Mesenchymal stem cell (in vitro differentiated cells and primary cell): ENCODE data around the gene HSPA9.

Source experiments
- DNase-seq: peaks from one replicate; pipeline ENCODE4 v3.0.0-alpha.2; 2013
- H2AFZ ChIP-seq: one replicate; pipeline ENCODE4 v1.6.1; 2013; ENCODE audit warnings: low read depth, mild to moderate bottlenecking, control low read depth, inconsistent platforms, low read length, moderate library complexity
- H2AK5ac ChIP-seq: 2 replicates; pipeline ENCODE4 v1.6.1; 2013; ENCODE audit warnings: low read length, moderate library complexity, mild to moderate bottlenecking, inconsistent platforms; ENCODE audit not compliant: severe bottlenecking
- H2BK120ac ChIP-seq: one replicate; pipeline ENCODE4 v1.6.1; 2013; ENCODE audit warnings: low read depth, mild to moderate bottlenecking, inconsistent platforms, low read length, moderate library complexity
- H2BK12ac ChIP-seq, 2 experiments: one replicate each; pipeline ENCODE4 v1.6.1; 2013; ENCODE audit warnings: inconsistent platforms in 2 of 2, low read length in 2 of 2, mild to moderate bottlenecking in 2 of 2, moderate library complexity in 2 of 2, control low read depth in 1 of 2
- H2BK15ac ChIP-seq: one replicate; pipeline ENCODE4 v1.6.1; 2013; ENCODE audit warnings: mild to moderate bottlenecking, low read depth, inconsistent platforms; ENCODE audit not compliant: poor library complexity, severe bottlenecking
- H2BK5ac ChIP-seq: 2 replicates; pipeline ENCODE4 v1.6.1; 2013; ENCODE audit warnings: low read depth, mild to moderate bottlenecking, low read length, control low read depth, inconsistent platforms; ENCODE audit not compliant: poor library complexity, severe bottlenecking
- H3K14ac ChIP-seq, 2 experiments: one replicate each; pipeline ENCODE4 v1.6.1; 2013; ENCODE audit warnings: inconsistent platforms in 2 of 2, low read length in 2 of 2, control low read depth in 1 of 2, mild to moderate bottlenecking in 1 of 2, moderate library complexity in 1 of 2
- H3K18ac ChIP-seq, 2 experiments: one replicate each; pipeline ENCODE4 v1.6.1; 2013; ENCODE audit warnings: inconsistent platforms in 2 of 2, low read length in 2 of 2, control low read depth in 1 of 2, low read depth in 1 of 2, mild to moderate bottlenecking in 1 of 2
- H3K23ac ChIP-seq, 2 experiments: one replicate each; pipeline ENCODE4 v1.6.1; 2013; ENCODE audit warnings: inconsistent platforms in 2 of 2, low read length in 2 of 2, mild to moderate bottlenecking in 2 of 2, moderate library complexity in 2 of 2, control low read depth in 1 of 2
- H3K27ac ChIP-seq: 2 replicates; pipeline ENCODE4 v1.5.1; 2013; ENCODE audit warnings: mild to moderate bottlenecking, moderate library complexity, low read length, control low read depth, inconsistent platforms; ENCODE audit not compliant: poor library complexity, severe bottlenecking
- H3K27me3 ChIP-seq, 2 experiments: 2 replicates each; pipeline versions ENCODE4 v1.6.1 to v1.7.0; 2013; ENCODE audit warnings: low read length in 2 of 2, mild to moderate bottlenecking in 2 of 2, moderate library complexity in 2 of 2, control low read depth in 1 of 2, inconsistent platforms in 1 of 2; ENCODE audit not compliant: control insufficient read depth in 1 of 2, insufficient read depth in 1 of 2
- H3K36me3 ChIP-seq, 2 experiments: 2 replicates each; pipeline versions ENCODE4 v1.6.1 to v1.7.0; 2013; ENCODE audit warnings: low read length in 2 of 2, control low read depth in 1 of 2, inconsistent platforms in 1 of 2, low read depth in 1 of 2, mild to moderate bottlenecking in 1 of 2; ENCODE audit not compliant: insufficient read depth in 2 of 2, control insufficient read depth in 1 of 2
- H3K4ac ChIP-seq, 2 experiments: one replicate each; pipeline ENCODE4 v1.6.1; 2013; ENCODE audit warnings: inconsistent platforms in 2 of 2, low read length in 2 of 2, mild to moderate bottlenecking in 2 of 2, moderate library complexity in 2 of 2, control low read depth in 1 of 2, low read depth in 1 of 2
- H3K4me1 ChIP-seq: 2 replicates; pipeline ENCODE4 v1.6.1; 2013; ENCODE audit warnings: low read depth, low read length, control low read depth; ENCODE audit not compliant: control insufficient read depth, insufficient read depth
- H3K4me2 ChIP-seq: 2 replicates; pipeline ENCODE4 v1.6.1; 2013; ENCODE audit warnings: low read length, mild to moderate bottlenecking, inconsistent platforms; ENCODE audit not compliant: poor library complexity, severe bottlenecking
- H3K4me3 ChIP-seq, 2 experiments: 2 replicates each; pipeline versions ENCODE4 v1.5.1 to v1.7.0; 2013; ENCODE audit warnings: low read length in 2 of 2, mild to moderate bottlenecking in 2 of 2, control low read depth in 1 of 2, low read depth in 1 of 2; ENCODE audit not compliant: insufficient read depth in 1 of 2
- H3K79me1 ChIP-seq: replicated peaks from 2 replicates; pipeline ENCODE4 v1.6.1; 2013; ENCODE audit warnings: mild to moderate bottlenecking, control low read depth, low read length, inconsistent platforms; ENCODE audit not compliant: poor library complexity, severe bottlenecking
- H3K9ac ChIP-seq: 2 replicates; pipeline ENCODE4 v1.7.0; 2013; ENCODE audit warnings: mild to moderate bottlenecking, low read length, moderate library complexity
- H3K9me3 ChIP-seq: 2 replicates; pipeline ENCODE4 v1.7.0; 2013; ENCODE audit warnings: mild to moderate bottlenecking, low read length; ENCODE audit not compliant: control insufficient read depth
- H4K8ac ChIP-seq: one replicate; pipeline ENCODE4 v1.6.1; 2013; ENCODE audit warnings: inconsistent platforms, mild to moderate bottlenecking, low read length, moderate library complexity
- H4K91ac ChIP-seq: one replicate; pipeline ENCODE4 v1.6.1; 2013; ENCODE audit warnings: mild to moderate bottlenecking, low read length, inconsistent platforms
- WGBS: methylation state at CpG from one replicate; pipeline ENCODE4 v1.1.7; 2013; ENCODE audit warnings: mixed read lengths; 5-methylcytosine and 5-hydroxymethylcytosine counted together

HSPA9 gene

GRCh38 chr5:138543730-138544104 lies 31.5 kb downstream of the HSPA9 start:
- peak overlapping the region; percentile 100 for H3K9ac ChIP-seq
- H4K91ac ChIP-seq, result peak overlapping the region; percentile 74
- peak overlapping the region; percentile 77 to 89 for H3K4me3 ChIP-seq
- peak overlapping the region in 1 of 2 experiments; percentile 68 for H3K14ac ChIP-seq
- peak overlapping the region; percentile 93 for H2AFZ ChIP-seq
- peak overlapping the region; percentile 89 to 97 for H3K18ac ChIP-seq
- peak overlapping the region; percentile 98 for H2BK5ac ChIP-seq
- H3K4me2 ChIP-seq, result peak overlapping the region; percentile 95
- peak overlapping the region; percentile 78 for H2BK120ac ChIP-seq
- peaks cover 9% of the 10 kb centered on the region for H3K4me1 ChIP-seq
- H2BK15ac ChIP-seq, result peak overlapping the region; percentile 57
- H2AK5ac ChIP-seq, result peak overlapping the region; percentile 94
- peak overlapping the region in 1 of 2 experiments; percentile 46 for H3K23ac ChIP-seq
- H2BK12ac ChIP-seq, result peak overlapping the region in 1 of 2 experiments; percentile 59
- H4K8ac ChIP-seq, result peak overlapping the region; percentile 94
- under 1% methylated on average over 12 of the region's 12 CpGs for WGBS
- peak overlapping the region; percentile 93 for H3K27ac ChIP-seq
- DNase-seq, result no peak
- H3K36me3 ChIP-seq, result peaks cover 0 to 22% of the 10 kb centered on the region in 2 experiments
- no peaks in the 10 kb centered on the region for H3K9me3 ChIP-seq
- no peaks in the 10 kb centered on the region for H3K27me3 ChIP-seq
- H3K4ac ChIP-seq, result peak overlapping the region; percentile 79 to 93
- H3K79me1 ChIP-seq, result peaks cover 6% of the 10 kb centered on the region

GRCh38 chr5:138542956-138543729 lies 32.1 kb downstream of the HSPA9 start, which contains the start of gene ETF1:
Gene ETF1 (minus strand): TSS chr5:138543236. CDS start chr5:138542918, 318 bp downstream.
- peaks cover 9% of the 10 kb centered on the region for H3K4me1 ChIP-seq
- H3K9me3 ChIP-seq, result no peaks in the 10 kb centered on the region
- peak within 1 kb of the TSS; percentile 91 for H4K91ac ChIP-seq
- peak within 1 kb of the TSS; percentile 93 for H2AFZ ChIP-seq
- peak within 1 kb of the TSS; percentile 96 to 98 for H3K4ac ChIP-seq
- peak within 1 kb of the TSS in 1 of 2 experiments; percentile 59 for H2BK12ac ChIP-seq
- peak within 1 kb of the TSS; percentile 92 to 98 for H3K18ac ChIP-seq
- DNase-seq, result peak; percentile 100
- H3K4me3 ChIP-seq, result peak within 1 kb of the TSS; percentile 89 to 99
- peak within 1 kb of the TSS; percentile 96 for H3K4me2 ChIP-seq
- peak within 1 kb of the TSS in 1 of 2 experiments; percentile 97 for H3K14ac ChIP-seq
- H3K36me3 ChIP-seq, result peaks cover 0 to 22% of the 10 kb centered on the region in 2 experiments
- peak within 1 kb of the TSS; percentile 99 for H2BK15ac ChIP-seq
- H2BK120ac ChIP-seq, result peak within 1 kb of the TSS; percentile 78
- H3K23ac ChIP-seq, result peak within 1 kb of the TSS; percentile 8 to 97
- H3K27ac ChIP-seq, result peak within 1 kb of the TSS; percentile 93
- H4K8ac ChIP-seq, result peak within 1 kb of the TSS; percentile 94
- H2BK5ac ChIP-seq, result peak within 1 kb of the TSS; percentile 98
- H2AK5ac ChIP-seq, result peak within 1 kb of the TSS; percentile 94
- H3K27me3 ChIP-seq, result no peaks in the 10 kb centered on the region
- under 1% methylated on average over 60 of the region's 70 CpGs for whole genome bisulfite sequencing
- H3K9ac ChIP-seq, result peak within 1 kb of the TSS; percentile 100
- H3K79me1 ChIP-seq, result peaks cover 6% of the 10 kb centered on the region

- Histone ChIP-seq H3K14ac (peak overlapping the region in 1 of 2 experiments; percentile 97), H3K4me2 (peak overlapping the region; percentile 96), H2BK5ac (peak overlapping the region; percentile 84), H2AFZ (peak overlapping the region; percentile 85), H3K27ac (peak overlapping the region; percentile 89), H3K4me1 (peaks cover 9% of the 10 kb centered on the region), H3K36me3 (peaks cover 0 to 22% of the 10 kb centered on the region in 2 experiments), H3K27me3 (no peaks in the 10 kb centered on the region), H2BK15ac (peak overlapping the region; percentile 99), H4K8ac (peak overlapping the region; percentile 74), H3K79me1 (peaks cover 3% of the 10 kb centered on the region), H3K4me3 (peak overlapping the region; percentile 89 to 99), H3K9me3 (no peaks in the 10 kb centered on the region), H3K4ac (peak overlapping the region; percentile 96 to 98), H3K18ac (peak overlapping the region; percentile 92 to 98), H2BK120ac (peak overlapping the region; percentile 54), H2AK5ac (peak overlapping the region; percentile 73), H2BK12ac (peak overlapping the region in 1 of 2 experiments; percentile 10), H4K91ac (peak overlapping the region; percentile 91), H3K9ac (peak overlapping the region; percentile 100), H3K23ac (peak overlapping the region; percentile 8 to 97)
- WGBS, result under 1% methylated on average over 38 of the region's 47 CpGs
- DNase-seq, result no peak
Measured at GRCh38 chr5:138542180-138542955, 32.8 kb downstream of the HSPA9 start.
